Measurements from ENCODE around the gene SDHC. TPM values are rescaled to one million over a fixed set of nuclear protein-coding genes. Genes with fewer than 3 reads are reported as not detected.
A peak's percentile ranks its signal among the peaks of the same experiment; 100 is the strongest.

SDHC gene
- polyA plus RNA-seq, 2 of the 4 experiments (the other 2 are of a cell fraction), result 296 to 323 TPM

DNA sequence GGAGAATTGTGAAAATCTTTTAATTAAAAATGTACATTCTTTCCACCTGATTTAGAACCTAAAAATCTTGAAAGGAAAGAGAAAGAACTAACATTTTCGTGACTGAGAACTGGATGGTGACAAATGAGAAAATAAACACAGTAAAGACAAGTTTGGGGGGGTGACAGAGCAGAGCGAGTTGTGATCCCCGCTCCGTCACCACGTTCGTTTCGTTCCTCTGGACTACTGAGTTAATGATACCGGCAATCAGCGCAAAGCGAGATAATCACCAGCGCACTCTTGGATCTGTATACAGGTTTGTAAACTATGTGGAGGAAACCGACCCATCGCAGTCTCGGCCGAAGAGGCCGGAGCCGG is 84.7 kb downstream of the SDHC start (continued):
- TF ChIP-seq, protein P1, sequence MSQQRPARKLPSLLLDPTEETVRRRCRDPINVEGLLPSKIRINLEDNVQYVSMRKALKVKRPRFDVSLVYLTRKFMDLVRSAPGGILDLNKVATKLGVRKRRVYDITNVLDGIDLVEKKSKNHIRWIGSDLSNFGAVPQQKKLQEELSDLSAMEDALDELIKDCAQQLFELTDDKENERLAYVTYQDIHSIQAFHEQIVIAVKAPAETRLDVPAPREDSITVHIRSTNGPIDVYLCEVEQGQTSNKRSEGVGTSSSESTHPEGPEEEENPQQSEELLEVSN (IDR thresholded peaks at IDR 0.05; ENCODE audit: borderline replicate concordance, low read depth), result no peak
- TF ChIP-seq RFX5 (IDR thresholded peaks at IDR 0.05) (no peak; the same call in 1 of the 2 replicates), HOXA7 (CRISPR knock-in tag; IDR thresholded peaks at IDR 0.05) (peak; percentile 18; the same call in 1 of the 2 replicates), NPAS2 (CRISPR knock-in tag; IDR thresholded peaks at IDR 0.05; ENCODE audit: borderline replicate concordance) (no peak), NFE2L2 (conservative IDR thresholded peaks at IDR 0.05; ENCODE audit: low read length) (no peak), RCOR1 (IDR thresholded peaks at IDR 0.05; ENCODE audit: low read depth, low read length) (no peak), RAD21 (conservative IDR thresholded peaks at IDR 0.05 in 1 of 2, IDR thresholded peaks at IDR 0.05 in 1 of 2) (no peak), JUNB (IDR thresholded peaks at IDR 0.05) (no peak), GATA3 (IDR thresholded peaks at IDR 0.05; ENCODE audit: borderline replicate concordance) (no peak), RNF2 (IDR thresholded peaks at IDR 0.05; ENCODE audit: borderline replicate concordance, low read depth) (no peak), POLR2A (IDR thresholded peaks at IDR 0.05; ENCODE audit: low read length) (no peak), FOSL2 (IDR thresholded peaks at IDR 0.05) (no peak), FOSL2 (CRISPR knock-in tag; IDR thresholded peaks at IDR 0.05) (no peak)
- TF ChIP-seq, protein P2, sequence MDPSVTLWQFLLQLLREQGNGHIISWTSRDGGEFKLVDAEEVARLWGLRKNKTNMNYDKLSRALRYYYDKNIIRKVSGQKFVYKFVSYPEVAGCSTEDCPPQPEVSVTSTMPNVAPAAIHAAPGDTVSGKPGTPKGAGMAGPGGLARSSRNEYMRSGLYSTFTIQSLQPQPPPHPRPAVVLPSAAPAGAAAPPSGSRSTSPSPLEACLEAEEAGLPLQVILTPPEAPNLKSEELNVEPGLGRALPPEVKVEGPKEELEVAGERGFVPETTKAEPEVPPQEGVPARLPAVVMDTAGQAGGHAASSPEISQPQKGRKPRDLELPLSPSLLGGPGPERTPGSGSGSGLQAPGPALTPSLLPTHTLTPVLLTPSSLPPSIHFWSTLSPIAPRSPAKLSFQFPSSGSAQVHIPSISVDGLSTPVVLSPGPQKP (IDR thresholded peaks at IDR 0.05; ENCODE audit: low read depth, low read length), result no peak
- TF ChIP-seq, protein P3, sequence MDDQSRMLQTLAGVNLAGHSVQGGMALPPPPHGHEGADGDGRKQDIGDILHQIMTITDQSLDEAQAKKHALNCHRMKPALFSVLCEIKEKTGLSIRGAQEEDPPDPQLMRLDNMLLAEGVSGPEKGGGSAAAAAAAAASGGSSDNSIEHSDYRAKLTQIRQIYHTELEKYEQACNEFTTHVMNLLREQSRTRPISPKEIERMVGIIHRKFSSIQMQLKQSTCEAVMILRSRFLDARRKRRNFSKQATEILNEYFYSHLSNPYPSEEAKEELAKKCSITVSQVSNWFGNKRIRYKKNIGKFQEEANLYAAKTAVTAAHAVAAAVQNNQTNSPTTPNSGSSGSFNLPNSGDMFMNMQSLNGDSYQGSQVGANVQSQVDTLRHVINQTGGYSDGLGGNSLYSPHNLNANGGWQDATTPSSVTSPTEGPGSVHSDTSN (IDR thresholded peaks at IDR 0.05), result no peak
- TF ChIP-seq, protein P4, sequence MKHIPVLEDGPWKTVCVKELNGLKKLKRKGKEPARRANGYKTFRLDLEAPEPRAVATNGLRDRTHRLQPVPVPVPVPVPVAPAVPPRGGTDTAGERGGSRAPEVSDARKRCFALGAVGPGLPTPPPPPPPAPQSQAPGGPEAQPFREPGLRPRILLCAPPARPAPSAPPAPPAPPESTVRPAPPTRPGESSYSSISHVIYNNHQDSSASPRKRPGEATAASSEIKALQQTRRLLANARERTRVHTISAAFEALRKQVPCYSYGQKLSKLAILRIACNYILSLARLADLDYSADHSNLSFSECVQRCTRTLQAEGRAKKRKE (CRISPR knock-in tag; IDR thresholded peaks at IDR 0.05; ENCODE audit: low read depth), result peak; percentile 79; the same call in 1 of the 2 replicates

DNA sequence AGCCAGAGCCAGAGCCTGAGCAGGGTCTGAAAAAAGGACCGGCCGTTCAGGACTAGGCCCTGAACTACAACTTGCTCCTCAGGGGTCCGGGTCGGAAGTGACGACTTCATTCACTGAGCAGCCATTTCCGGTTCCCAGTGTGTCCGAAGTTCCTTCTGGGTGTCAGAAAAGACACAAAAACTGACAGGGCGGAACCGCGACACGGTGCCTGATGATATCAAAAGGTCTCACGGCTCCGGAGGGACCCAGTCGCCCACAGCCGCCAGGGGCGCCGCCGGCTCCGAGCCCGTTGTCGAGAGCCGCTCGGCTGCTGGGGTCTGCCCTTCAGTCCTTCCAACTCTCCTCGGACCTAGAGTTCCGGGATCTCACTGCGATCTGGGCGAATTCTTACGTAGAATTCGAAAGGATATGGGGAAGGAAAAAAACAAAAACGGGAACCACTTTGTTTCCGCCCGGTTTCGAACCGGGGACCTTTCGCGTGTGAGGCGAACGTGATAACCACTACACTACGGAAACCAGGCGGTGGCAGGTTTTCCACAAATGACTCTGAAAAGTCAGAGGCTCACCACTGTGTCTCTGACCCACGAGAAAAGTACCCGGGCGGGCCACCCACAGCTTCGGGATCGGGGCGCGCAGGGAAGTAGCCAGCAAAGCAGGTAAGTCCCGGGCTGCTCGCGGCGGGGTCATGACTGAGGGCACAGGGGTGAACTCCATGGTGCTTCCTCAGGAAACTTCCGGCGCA is 85.2 kb downstream of the SDHC start:
- Histone ChIP-seq H3K4me2 (peak overlapping the region; percentile 90), H3K4me3 (peak overlapping the region; percentile 68), H3K4me1 (peaks cover 21% of the 10 kb centered on the region), H3K27ac (peak overlapping the region; percentile 94 to 97), H3K9me3 (no peaks in the 10 kb centered on the region)
- peak; percentile 85 to 87 for ATAC-seq
- ChIA-PET CTCF (interaction anchor here (1.3 to 2.2 kb wide), 5 partner anchors 9 to 40 kb away, joined by 4 to 11 read pairs (median 6); no protein-coding TSS in a partner anchor), POLR2A (interaction anchor here (0.5 to 1.5 kb wide), 3 partner anchors 10 to 216 kb away, joined by 4 to 11 read pairs (median 7); no protein-coding TSS in a partner anchor)
- WGBS (ENCODE audit: missing lambda C conversion rate), result 2% methylated on average over 42 of the region's 53 CpGs
- FAIRE-seq, result no peak
- DNase-seq (ENCODE audit: low read depth in 1 of 2, low spot score in 1 of 2), result peak; percentile 93 to 96
- peak; percentile 82; the same call in 1 of the 2 replicates for TF ChIP-seq PHF8 (IDR thresholded peaks at IDR 0.05; ENCODE audit: borderline replicate concordance, low read depth)
- peak; percentile 51; the same call in 1 of the 2 replicates for TF ChIP-seq FOXS1 (CRISPR knock-in tag; IDR thresholded peaks at IDR 0.05)
- TF ChIP-seq KDM5A (IDR thresholded peaks at IDR 0.05), result no peak
- TF ChIP-seq MAFK (IDR thresholded peaks at IDR 0.05; ENCODE audit: partially characterized antibody), result no peak
- TF ChIP-seq CEBPB (IDR thresholded peaks at IDR 0.05), result peak in 1 of 2 experiments; percentile 60; a peak in 1 of 4 replicates
- TF ChIP-seq FOSB (CRISPR knock-in tag; IDR thresholded peaks at IDR 0.05), result no peak
- TF ChIP-seq, protein P1 (IDR thresholded peaks at IDR 0.05; ENCODE audit: borderline replicate concordance, low read depth), result 0 out of 2 replicates have a peak, but pooled peaks have one; percentile 50
- TF ChIP-seq ZFP36 (IDR thresholded peaks at IDR 0.05; ENCODE audit: borderline replicate concordance, partially characterized antibody), result peak; percentile 6
- no peak for TF ChIP-seq EP300 (IDR thresholded peaks at IDR 0.05)
- TF ChIP-seq, protein P3 (IDR thresholded peaks at IDR 0.05), result peak; percentile 51; the same call in 1 of the 2 replicates
- TF ChIP-seq TP53 (CRISPR knock-in tag; IDR thresholded peaks at IDR 0.05), result no peak
- TF ChIP-seq HDAC2 (IDR thresholded peaks at IDR 0.05), result no peak
- peak; percentile 36; the same call in 2 of the 3 replicates for TF ChIP-seq SMC3 (IDR thresholded peaks at IDR 0.05)
- TF ChIP-seq, protein P5, sequence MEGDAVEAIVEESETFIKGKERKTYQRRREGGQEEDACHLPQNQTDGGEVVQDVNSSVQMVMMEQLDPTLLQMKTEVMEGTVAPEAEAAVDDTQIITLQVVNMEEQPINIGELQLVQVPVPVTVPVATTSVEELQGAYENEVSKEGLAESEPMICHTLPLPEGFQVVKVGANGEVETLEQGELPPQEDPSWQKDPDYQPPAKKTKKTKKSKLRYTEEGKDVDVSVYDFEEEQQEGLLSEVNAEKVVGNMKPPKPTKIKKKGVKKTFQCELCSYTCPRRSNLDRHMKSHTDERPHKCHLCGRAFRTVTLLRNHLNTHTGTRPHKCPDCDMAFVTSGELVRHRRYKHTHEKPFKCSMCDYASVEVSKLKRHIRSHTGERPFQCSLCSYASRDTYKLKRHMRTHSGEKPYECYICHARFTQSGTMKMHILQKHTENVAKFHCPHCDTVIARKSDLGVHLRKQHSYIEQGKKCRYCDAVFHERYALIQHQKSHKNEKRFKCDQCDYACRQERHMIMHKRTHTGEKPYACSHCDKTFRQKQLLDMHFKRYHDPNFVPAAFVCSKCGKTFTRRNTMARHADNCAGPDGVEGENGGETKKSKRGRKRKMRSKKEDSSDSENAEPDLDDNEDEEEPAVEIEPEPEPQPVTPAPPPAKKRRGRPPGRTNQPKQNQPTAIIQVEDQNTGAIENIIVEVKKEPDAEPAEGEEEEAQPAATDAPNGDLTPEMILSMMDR (IDR thresholded peaks at IDR 0.05), result no peak; the same call in 2 of the 3 replicates
- TF ChIP-seq, protein P6, sequence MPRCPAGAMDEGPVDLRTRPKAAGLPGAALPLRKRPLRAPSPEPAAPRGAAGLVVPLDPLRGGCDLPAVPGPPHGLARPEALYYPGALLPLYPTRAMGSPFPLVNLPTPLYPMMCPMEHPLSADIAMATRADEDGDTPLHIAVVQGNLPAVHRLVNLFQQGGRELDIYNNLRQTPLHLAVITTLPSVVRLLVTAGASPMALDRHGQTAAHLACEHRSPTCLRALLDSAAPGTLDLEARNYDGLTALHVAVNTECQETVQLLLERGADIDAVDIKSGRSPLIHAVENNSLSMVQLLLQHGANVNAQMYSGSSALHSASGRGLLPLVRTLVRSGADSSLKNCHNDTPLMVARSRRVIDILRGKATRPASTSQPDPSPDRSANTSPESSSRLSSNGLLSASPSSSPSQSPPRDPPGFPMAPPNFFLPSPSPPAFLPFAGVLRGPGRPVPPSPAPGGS (IDR thresholded peaks at IDR 0.05), result peak; percentile 78; the same call in 2 of the 3 replicates
- TF ChIP-seq POLR2A (IDR thresholded peaks at IDR 0.05; ENCODE audit: low read length), result peak; percentile 73

Data from A549 (cell line).